Upper lobe of left lung (tissue), 6 donors: Measurements from ENCODE around the gene WFIKKN2. TPM values are rescaled to one million over a fixed set of nuclear protein-coding genes. Genes with fewer than 3 reads are reported as not detected.
A peak's percentile ranks its signal among the peaks of the same experiment; 100 is the strongest.

Experiments used
- ATAC-seq, 2 donors: fragments of 200-7000 bp; cut with Tn5 transposase; one replicate each; pipeline ENCODE4 v1.9.1; 2022; ENCODE audit warnings: mild to moderate bottlenecking in 2 of 2, moderate library complexity in 2 of 2; ENCODE audit not compliant: low FRiP score in 2 of 2
- DNase-seq, 2 donors: peaks; one replicate each; pipeline ENCODE4 v3.0.0-alpha.2; 2019 to 2020
- H3K27ac ChIP-seq, 4 donors: fragments of 200-600 bp; sonication (generic); one replicate each; pipeline ENCODE4 v1.5.1; 2016 to 2019
- H3K27me3 ChIP-seq, 4 donors: fragments of 200-600 bp; sonication (generic); one replicate each; pipeline ENCODE4 v1.5.1; 2017 to 2019
- H3K36me3 ChIP-seq, 4 donors: fragments of 200-600 bp; sonication (generic); one replicate each; pipeline ENCODE4 v1.5.1; 2016 to 2019
- H3K4me1 ChIP-seq, 4 donors: fragments of 200-600 bp; sonication (generic); one replicate each; pipeline ENCODE4 v1.5.1; 2018 to 2019
- H3K4me3 ChIP-seq, 4 donors: fragments of 200-600 bp; sonication (generic); one replicate each; pipeline ENCODE4 v1.5.1; 2017 to 2019; ENCODE audit warnings: mild to moderate bottlenecking in 2 of 4, moderate library complexity in 1 of 4
- H3K9me3 ChIP-seq, 4 donors: fragments of 200-600 bp; sonication (generic); one replicate each; pipeline ENCODE4 v1.5.1; 2018 to 2019
- CTCF ChIP-seq, 6 experiments: fragments of 450-650 bp in 4 of 6; fragments of 200-600 bp in 2 of 6; sonication (generic) in 2 of 6; IDR thresholded peaks; one replicate each; pipeline ENCODE4 v1.5.1; 2016 to 2019; ENCODE audit warnings: antibody characterized with exemption in 6 of 6
- EP300 ChIP-seq, 4 donors: sonication (generic); formaldehyde crosslinking; IDR thresholded peaks; one replicate each; pipeline ENCODE4 v1.5.1; 2017; ENCODE audit warnings: antibody characterized with exemption in 4 of 4, control low read depth in 2 of 4
- POLR2A ChIP-seq, 4 donors: fragments of 450-650 bp; IDR thresholded peaks; one replicate each; pipeline ENCODE4 v1.5.1; 2016 to 2017; ENCODE audit warnings: antibody characterized with exemption in 4 of 4, mild to moderate bottlenecking in 2 of 4
- POLR2AphosphoS5 ChIP-seq, 2 donors: sonication (generic); formaldehyde crosslinking; IDR thresholded peaks; one replicate each; pipeline ENCODE4 v1.5.1; 2017; ENCODE audit warnings: antibody characterized with exemption in 2 of 2
- WGBS, 2 donors: methylation state at CpG; one replicate each; pipeline ENCODE4 v1.1.5; 2017 to 2018; 5-methylcytosine and 5-hydroxymethylcytosine counted together
- total RNA-seq, 6 donors: library from RNA; depleted of rRNA in 4 of 6; stranded (reverse); fragments of >200 nt in 4 of 6; gene quantifications; one replicate each; pipeline versions ENCODE4 v1.1.0 to v1.2.1, GENCODE V29; 2016 to 2021
- donor health status: DM: no; HTN: no; CAD: no; lungs with moderate emphysema.
- donor health status: DM: no; HTN: yes; CAD: no; lungs with severe emphysema.

WFIKKN2 gene
- total RNA-seq, 6 donors from 2014 or later, result 0.23 TPM; not detected in 5

- TF ChIP-seq CTCF (IDR thresholded peaks at IDR 0.05) (no peak), POLR2AphosphoS5 (IDR thresholded peaks at IDR 0.05) (no peak)
- Histone ChIP-seq H3K4me1 (peaks cover 0 to under 1% (median 0%) of the 10 kb centered on the region in 4 donors), H3K27me3 (no peaks in the 10 kb centered on the region), H3K27ac (no peak overlapping the region), H3K36me3 (no peaks in the 10 kb centered on the region), H3K9me3 (no peaks in the 10 kb centered on the region), H3K4me3 (no peak overlapping the region)
- ATAC-seq (no peak), DNase-seq (no peak)
- WGBS, 2 donors, result 96 to 100% methylated on average over 1 of the region's 1 CpG
These were observed 42.5 kb downstream of the WFIKKN2 start for GRCh38 chr17:50877838-50878237.

GRCh38 chr17:50879086-50879485, 43.7 kb downstream of the WFIKKN2 start:
- TF ChIP-seq EP300 (IDR thresholded peaks at IDR 0.05) (no peak), POLR2A (IDR thresholded peaks at IDR 0.05) (no peak), POLR2AphosphoS5 (IDR thresholded peaks at IDR 0.05) (no peak), CTCF (IDR thresholded peaks at IDR 0.05) (no peak)
- 95% methylated on average over 5 of the region's 5 CpGs for WGBS, 2 donors
- H3K27ac ChIP-seq, result no peak overlapping the region
- no peaks in the 10 kb centered on the region for H3K9me3 ChIP-seq
- no peak for DNase-seq
- peaks cover 0 to 8% (median 2%) of the 10 kb centered on the region in 4 donors for H3K4me1 ChIP-seq
- ATAC-seq, result no peak
- no peaks in the 10 kb centered on the region for H3K27me3 ChIP-seq
- H3K36me3 ChIP-seq, result no peaks in the 10 kb centered on the region
- no peak overlapping the region for H3K4me3 ChIP-seq

- no peaks in the 10 kb centered on the region for H3K27me3 ChIP-seq
- DNase-seq (no peak), ATAC-seq (no peak)
- TF ChIP-seq CTCF (IDR thresholded peaks at IDR 0.05), result no peak
- no peak for TF ChIP-seq POLR2A (IDR thresholded peaks at IDR 0.05)
- no peak for TF ChIP-seq EP300 (IDR thresholded peaks at IDR 0.05)
- TF ChIP-seq POLR2AphosphoS5 (IDR thresholded peaks at IDR 0.05), result no peak
- no peak overlapping the region for H3K27ac ChIP-seq
- H3K4me3 ChIP-seq, result no peak overlapping the region
- peaks cover 3 to 15% (median 10%) of the 10 kb centered on the region in 4 donors for H3K4me1 ChIP-seq
- 98 to 100% methylated on average over 2 of the region's 2 CpGs for WGBS, 2 donors
- no peaks in the 10 kb centered on the region for H3K36me3 ChIP-seq
- H3K9me3 ChIP-seq, result no peaks in the 10 kb centered on the region
These were observed 45.8 kb downstream of the WFIKKN2 start for GRCh38 chr17:50881182-50881581.

- no peaks in the 10 kb centered on the region for H3K36me3 ChIP-seq
- no peak for ATAC-seq
- no peak for DNase-seq
- H3K27ac ChIP-seq, result no peak overlapping the region
- WGBS, 2 donors, result 96 to 97% methylated on average over 7 of the region's 7 CpGs
- no peak overlapping the region for H3K4me3 ChIP-seq
- no peaks in the 10 kb centered on the region for H3K9me3 ChIP-seq
- H3K4me1 ChIP-seq, result peaks cover 3 to 15% (median 10%) of the 10 kb centered on the region in 4 donors
- H3K27me3 ChIP-seq, result no peaks in the 10 kb centered on the region
- no peak for TF ChIP-seq EP300 (IDR thresholded peaks at IDR 0.05)
- TF ChIP-seq CTCF (IDR thresholded peaks at IDR 0.05), result no peak
- no peak for TF ChIP-seq POLR2A (IDR thresholded peaks at IDR 0.05)
- TF ChIP-seq POLR2AphosphoS5 (IDR thresholded peaks at IDR 0.05), result no peak
These were observed 47.5 kb downstream of the WFIKKN2 start for GRCh38 chr17:50882851-50883250.

GRCh38 chr17:50883850-50884438, 48.6 kb downstream of the WFIKKN2 start:
- TF ChIP-seq POLR2AphosphoS5 (IDR thresholded peaks at IDR 0.05) (no peak), CTCF (IDR thresholded peaks at IDR 0.05) (no peak), POLR2A (IDR thresholded peaks at IDR 0.05) (no peak), EP300 (IDR thresholded peaks at IDR 0.05) (no peak)
- Histone ChIP-seq H3K27me3 (no peaks in the 10 kb centered on the region), H3K36me3 (no peaks in the 10 kb centered on the region), H3K4me3 (no peak overlapping the region), H3K9me3 (no peaks in the 10 kb centered on the region), H3K4me1 (peaks cover 3 to 15% (median 10%) of the 10 kb centered on the region in 4 donors), H3K27ac (peak overlapping the region; percentile 56 to 68 (median 60))
- WGBS, 2 donors, result 65 to 74% methylated on average over 5 of the region's 5 CpGs
- ATAC-seq (peak; percentile 66 to 80), DNase-seq (peak in 1 of 2 donors; percentile 78)
